ENCODE measurements around the gene TCF25.

The TCF25 gene

DNA sequence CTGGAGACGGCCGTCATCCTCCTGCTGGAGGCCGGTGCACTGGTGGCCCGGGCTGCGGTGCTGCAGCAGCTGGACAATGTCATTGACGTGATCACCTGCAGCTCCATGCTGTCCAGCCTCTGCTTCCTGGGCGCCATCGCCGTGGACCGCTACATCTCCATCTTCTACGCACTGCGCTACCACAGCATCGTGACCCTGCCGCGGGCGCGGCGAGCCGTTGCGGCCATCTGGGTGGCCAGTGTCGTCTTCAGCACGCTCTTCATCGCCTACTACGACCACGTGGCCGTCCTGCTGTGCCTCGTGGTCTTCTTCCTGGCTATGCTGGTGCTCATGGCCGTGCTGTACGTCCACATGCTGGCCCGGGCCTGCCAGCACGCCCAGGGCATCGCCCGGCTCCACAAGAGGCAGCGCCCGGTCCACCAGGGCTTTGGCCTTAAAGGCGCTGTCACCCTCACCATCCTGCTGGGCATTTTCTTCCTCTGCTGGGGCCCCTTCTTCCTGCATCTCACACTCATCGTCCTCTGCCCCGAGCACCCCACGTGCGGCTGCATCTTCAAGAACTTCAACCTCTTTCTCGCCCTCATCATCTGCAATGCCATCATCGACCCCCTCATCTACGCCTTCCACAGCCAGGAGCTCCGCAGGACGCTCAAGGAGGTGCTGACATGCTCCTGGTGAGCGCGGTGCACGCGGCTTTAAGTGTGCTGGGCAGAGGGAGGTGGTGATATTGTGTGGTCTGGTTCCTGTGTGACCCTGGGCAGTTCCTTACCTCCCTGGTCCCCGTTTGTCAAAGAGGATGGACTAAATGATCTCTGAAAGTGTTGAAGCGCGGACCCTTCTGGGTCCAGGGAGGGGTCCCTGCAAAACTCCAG lies 46.4 kb downstream of the TCF25 start:
- TF ChIP-seq, protein P1, sequence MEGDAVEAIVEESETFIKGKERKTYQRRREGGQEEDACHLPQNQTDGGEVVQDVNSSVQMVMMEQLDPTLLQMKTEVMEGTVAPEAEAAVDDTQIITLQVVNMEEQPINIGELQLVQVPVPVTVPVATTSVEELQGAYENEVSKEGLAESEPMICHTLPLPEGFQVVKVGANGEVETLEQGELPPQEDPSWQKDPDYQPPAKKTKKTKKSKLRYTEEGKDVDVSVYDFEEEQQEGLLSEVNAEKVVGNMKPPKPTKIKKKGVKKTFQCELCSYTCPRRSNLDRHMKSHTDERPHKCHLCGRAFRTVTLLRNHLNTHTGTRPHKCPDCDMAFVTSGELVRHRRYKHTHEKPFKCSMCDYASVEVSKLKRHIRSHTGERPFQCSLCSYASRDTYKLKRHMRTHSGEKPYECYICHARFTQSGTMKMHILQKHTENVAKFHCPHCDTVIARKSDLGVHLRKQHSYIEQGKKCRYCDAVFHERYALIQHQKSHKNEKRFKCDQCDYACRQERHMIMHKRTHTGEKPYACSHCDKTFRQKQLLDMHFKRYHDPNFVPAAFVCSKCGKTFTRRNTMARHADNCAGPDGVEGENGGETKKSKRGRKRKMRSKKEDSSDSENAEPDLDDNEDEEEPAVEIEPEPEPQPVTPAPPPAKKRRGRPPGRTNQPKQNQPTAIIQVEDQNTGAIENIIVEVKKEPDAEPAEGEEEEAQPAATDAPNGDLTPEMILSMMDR (conservative IDR thresholded peaks at IDR 0.05; ENCODE audit: low read depth, low read length): no peak
- no peak for DNase-seq (ENCODE audit: low read depth)
- H3K4me3 ChIP-seq (ENCODE audit: low read depth, low read length): no peak overlapping the region

DNA sequence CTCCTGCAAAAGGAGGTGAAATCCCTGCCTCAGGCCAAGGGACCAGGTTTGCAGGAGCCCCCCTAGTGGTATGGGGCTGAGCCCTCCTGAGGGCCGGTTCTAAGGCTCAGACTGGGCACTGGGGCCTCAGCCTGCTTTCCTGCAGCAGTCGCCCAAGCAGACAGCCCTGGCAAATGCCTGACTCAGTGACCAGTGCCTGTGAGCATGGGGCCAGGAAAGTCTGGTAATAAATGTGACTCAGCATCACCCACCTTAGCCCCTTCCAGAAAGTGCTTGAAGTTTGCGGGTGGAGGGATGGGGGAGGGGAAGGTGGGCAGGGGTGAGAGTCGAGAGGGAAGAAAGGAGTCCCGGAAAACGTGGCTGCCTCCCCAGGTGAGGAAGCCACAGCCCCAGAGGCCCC lies 47.3 kb downstream of the TCF25 start:
- TF ChIP-seq, protein P1 (conservative IDR thresholded peaks at IDR 0.05; ENCODE audit: low read depth, low read length): no peak
- H3K4me3 ChIP-seq (ENCODE audit: low read depth, low read length): no peak overlapping the region
- DNase-seq (ENCODE audit: low read depth): peak; percentile 37

DNA sequence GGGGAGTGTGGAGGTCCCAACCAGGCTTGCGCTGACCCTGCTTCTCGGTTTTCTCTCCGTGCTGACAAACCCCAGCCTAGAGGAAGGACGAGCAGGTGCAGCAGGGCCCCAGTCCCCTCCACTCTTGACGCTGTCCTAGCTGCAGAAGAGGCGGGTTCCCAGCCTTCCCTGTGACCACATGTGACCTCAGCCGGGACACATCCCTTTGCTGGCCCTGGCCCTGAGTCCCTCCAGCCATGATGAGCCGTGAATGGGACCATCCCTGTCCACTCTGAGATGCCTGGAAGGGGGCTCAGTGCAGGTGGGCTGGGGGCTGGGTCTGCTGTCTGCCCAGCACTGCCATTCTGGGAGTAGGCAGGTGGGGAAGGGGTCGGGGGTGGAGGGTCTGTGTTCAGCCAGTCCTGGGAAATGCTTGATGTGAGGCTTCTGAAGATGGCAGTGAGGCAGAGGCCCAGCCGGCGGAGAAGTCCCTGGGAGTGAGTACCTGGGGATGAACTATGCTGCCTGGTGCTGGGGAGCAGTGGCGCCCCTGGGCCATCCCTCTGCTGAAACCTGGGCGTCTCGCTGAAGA lies 47.8 kb downstream of the TCF25 start:
- TF ChIP-seq, protein P1 (conservative IDR thresholded peaks at IDR 0.05; ENCODE audit: low read depth, low read length): no peak
- H3K4me3 ChIP-seq (ENCODE audit: low read depth, low read length): peak overlapping the region; percentile 76
- DNase-seq (ENCODE audit: low read depth): no peak

DNA sequence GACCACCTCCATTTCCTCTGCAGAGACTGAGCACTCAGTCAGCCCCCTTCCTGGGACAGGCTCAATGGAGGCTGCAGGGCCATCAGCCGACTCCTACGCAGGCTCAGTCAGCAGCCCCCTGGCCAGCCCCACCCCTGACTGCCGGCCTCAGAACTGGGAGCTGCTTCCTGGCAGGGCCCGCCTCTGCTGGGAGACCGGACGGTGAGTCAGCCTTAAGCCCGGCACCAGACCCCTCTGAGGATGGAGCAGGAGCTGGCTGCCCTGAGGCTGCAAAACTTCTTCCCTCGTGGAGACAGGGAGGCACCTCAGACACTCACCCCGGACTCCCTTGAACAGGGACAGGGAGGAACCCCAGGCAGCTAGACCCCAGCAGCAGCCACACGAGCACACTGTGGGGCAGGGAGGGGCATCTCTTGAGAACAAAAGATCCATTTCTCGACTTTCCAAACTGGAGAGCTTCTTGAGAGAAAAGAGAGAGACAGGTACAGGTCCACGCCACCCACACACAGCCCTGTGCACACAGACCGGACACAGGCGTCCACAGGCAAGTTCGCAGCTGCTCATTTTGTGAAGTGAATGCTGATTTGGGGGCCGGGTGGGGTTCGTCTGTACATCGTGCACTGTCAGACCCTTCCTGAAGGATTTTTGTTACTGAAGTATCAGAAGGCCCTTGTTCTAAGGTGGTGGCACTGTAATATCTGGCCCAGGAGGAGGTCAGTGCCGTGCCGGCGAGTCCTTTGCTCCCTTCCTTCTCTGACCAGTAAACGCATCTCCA lies 48.5 kb downstream of the TCF25 start:
- DNase-seq (ENCODE audit: low read depth): peak; percentile 96
- H3K4me3 ChIP-seq (ENCODE audit: low read depth, low read length): peak overlapping the region; percentile 76
- TF ChIP-seq, protein P1 (conservative IDR thresholded peaks at IDR 0.05; ENCODE audit: low read depth, low read length): no peak

DNA sequence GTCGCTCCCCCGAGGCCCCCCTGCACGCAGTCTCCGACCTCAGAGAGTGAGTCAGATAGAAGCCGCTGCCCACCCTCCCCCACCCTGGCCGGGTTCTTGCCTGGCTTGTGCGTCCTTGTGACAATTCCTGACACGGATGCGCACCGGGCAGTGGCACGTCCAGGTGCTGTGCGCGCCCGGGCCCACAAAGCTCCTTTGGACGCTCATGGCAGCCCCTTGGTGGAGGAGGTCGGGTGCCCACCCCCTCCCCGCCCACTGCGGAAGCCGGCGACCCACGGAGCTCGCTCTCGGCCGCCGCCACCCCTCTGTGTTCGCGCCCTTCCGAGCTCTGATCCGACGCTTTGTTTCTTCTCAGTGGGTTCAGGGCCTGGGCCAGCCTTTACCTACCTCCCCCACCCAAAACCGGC lies 49.1 kb downstream of the TCF25 start:
- H3K4me3 ChIP-seq (ENCODE audit: low read depth, low read length): peak overlapping the region; percentile 76
- DNase-seq (ENCODE audit: low read depth): peak; percentile 94
- TF ChIP-seq, protein P1 (conservative IDR thresholded peaks at IDR 0.05; ENCODE audit: low read depth, low read length): no peak

DNA sequence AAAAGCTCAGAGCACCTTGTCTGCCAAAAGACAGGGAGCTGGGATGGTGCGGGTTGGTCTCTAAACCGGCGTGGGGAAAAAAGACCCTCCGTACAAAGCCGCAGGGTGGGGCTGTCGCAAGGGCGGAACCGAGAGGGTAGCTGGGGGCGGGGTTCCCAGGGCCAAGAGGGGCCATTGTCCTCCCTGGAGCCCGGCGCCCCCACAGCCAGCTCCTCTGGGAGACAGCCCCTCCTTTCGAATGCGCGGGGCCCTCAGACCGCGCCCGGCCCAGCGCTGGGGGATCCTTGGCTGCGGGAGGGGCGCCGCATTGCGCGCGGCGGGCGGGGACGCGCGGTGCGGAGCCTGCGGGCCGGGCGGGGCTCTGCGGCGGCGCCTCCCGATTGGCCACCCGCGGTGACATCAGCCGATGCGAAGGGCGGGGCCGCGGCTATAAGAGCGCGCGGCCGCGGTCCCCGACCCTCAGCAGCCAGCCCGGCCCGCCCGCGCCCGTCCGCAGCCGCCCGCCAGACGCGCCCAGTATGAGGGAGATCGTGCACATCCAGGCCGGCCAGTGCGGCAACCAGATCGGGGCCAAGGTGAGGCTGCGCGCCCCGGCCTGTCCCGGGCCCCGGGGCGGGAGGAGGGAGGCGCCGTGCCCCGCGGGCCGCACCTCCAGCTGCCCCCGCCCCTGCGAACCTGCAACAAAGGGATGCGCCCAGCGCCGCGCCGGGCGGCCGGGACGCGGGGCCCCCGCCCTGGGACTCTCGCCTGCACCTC lies 49.7 kb downstream of the TCF25 start, which contains the start of gene TUBB3:
Gene TUBB3 (plus strand): TSS at position 459 of the 756 bp plus-strand sequence. CDS start 60 bp downstream, at position 519.
- DNase-seq (ENCODE audit: low read depth): peak; percentile 82
- H3K4me3 ChIP-seq (ENCODE audit: low read depth, low read length): peak within 1 kb of the TSS; percentile 76
- TF ChIP-seq, protein P1 (conservative IDR thresholded peaks at IDR 0.05; ENCODE audit: low read depth, low read length): no peak
